Trophoblast cell (in vitro differentiated cells and primary cell): Measurements from ENCODE around the gene IKZF3.

Source experiments
- DNase-seq, 2 donors: peaks; one replicate each; pipeline ENCODE4 v3.0.0-alpha.2; 2016
- H2AFZ ChIP-seq: 2 replicates; pipeline ENCODE4 v1.6.1; 2013; ENCODE audit warnings: low read length, moderate library complexity, mild to moderate bottlenecking; ENCODE audit not compliant: insufficient read depth, poor library complexity
- H2AK5ac ChIP-seq: 2 replicates; pipeline ENCODE4 v1.6.1; 2013; ENCODE audit warnings: mild to moderate bottlenecking, low read length
- H2BK120ac ChIP-seq: 2 replicates; pipeline ENCODE4 v1.6.1; 2013; ENCODE audit warnings: low read length, mild to moderate bottlenecking, moderate library complexity; ENCODE audit not compliant: insufficient read depth, poor library complexity
- H2BK12ac ChIP-seq: 2 replicates; pipeline ENCODE4 v1.6.1; 2013; ENCODE audit warnings: mild to moderate bottlenecking, low read length, moderate library complexity
- H2BK5ac ChIP-seq: 2 replicates; pipeline ENCODE4 v1.6.1; 2013; ENCODE audit warnings: low read length, low read depth, moderate library complexity, mild to moderate bottlenecking; ENCODE audit not compliant: poor library complexity
- H3K14ac ChIP-seq: 2 replicates; pipeline ENCODE4 v1.6.1; 2013; ENCODE audit warnings: mild to moderate bottlenecking, low read length
- H3K18ac ChIP-seq: 2 replicates; pipeline ENCODE4 v1.6.1; 2013; ENCODE audit warnings: mild to moderate bottlenecking, low read length
- H3K23ac ChIP-seq: 2 replicates; pipeline ENCODE4 v1.6.1; 2013; ENCODE audit warnings: low read length
- H3K27ac ChIP-seq: 2 replicates; pipeline ENCODE4 v1.5.1; 2013; ENCODE audit warnings: low read depth, mild to moderate bottlenecking, inconsistent platforms, low read length, moderate library complexity
- H3K27me3 ChIP-seq: 2 replicates; pipeline ENCODE4 v1.6.1; 2013; ENCODE audit warnings: inconsistent platforms, mild to moderate bottlenecking, low read length, moderate library complexity; ENCODE audit not compliant: insufficient read depth
- H3K36me3 ChIP-seq, 2 experiments: 1 replicate in 1 of 2; 2 replicates in 1 of 2; pipeline ENCODE4 v1.6.1; 2013; ENCODE audit warnings: low read length in 2 of 2, mild to moderate bottlenecking in 2 of 2, moderate library complexity in 1 of 2; ENCODE audit not compliant: insufficient read depth in 2 of 2, control insufficient read depth in 1 of 2
- H3K4ac ChIP-seq: 2 replicates; pipeline ENCODE4 v1.6.1; 2013; ENCODE audit warnings: low read depth, mild to moderate bottlenecking, low read length, moderate library complexity
- H3K4me1 ChIP-seq, 2 experiments: 1 replicate in 1 of 2; 2 replicates in 1 of 2; pipeline ENCODE4 v1.6.1; 2013; ENCODE audit warnings: low read length in 2 of 2, mild to moderate bottlenecking in 2 of 2, moderate library complexity in 1 of 2; ENCODE audit not compliant: insufficient read depth in 2 of 2, control insufficient read depth in 1 of 2
- H3K4me2 ChIP-seq: 2 replicates; pipeline ENCODE4 v1.6.1; 2013; ENCODE audit warnings: inconsistent platforms, mild to moderate bottlenecking, low read length, moderate library complexity
- H3K4me3 ChIP-seq: 2 replicates; pipeline ENCODE4 v1.5.1; 2013; ENCODE audit warnings: mild to moderate bottlenecking, low read depth, low read length, inconsistent platforms
- H3K79me1 ChIP-seq: one replicate; pipeline ENCODE4 v1.6.1; 2013; ENCODE audit warnings: low read length
- H3K79me2 ChIP-seq: 2 replicates; pipeline ENCODE4 v1.6.1; 2013; ENCODE audit warnings: low read length, mild to moderate bottlenecking; ENCODE audit not compliant: control insufficient read depth, insufficient read depth, poor library complexity
- H3K9ac ChIP-seq: 2 replicates; pipeline ENCODE4 v1.6.1; 2013; ENCODE audit warnings: mild to moderate bottlenecking, low read length
- H3K9me3 ChIP-seq: 2 replicates; pipeline ENCODE4 v1.6.1; 2013; ENCODE audit warnings: low read depth, mild to moderate bottlenecking, control low read depth, inconsistent platforms, low read length; ENCODE audit not compliant: insufficient read depth
- H4K12ac ChIP-seq: 2 replicates; pipeline ENCODE4 v1.6.1; 2013; ENCODE audit warnings: low read depth, mild to moderate bottlenecking, low read length, moderate library complexity
- H4K8ac ChIP-seq: 2 replicates; pipeline ENCODE4 v1.6.1; 2013; ENCODE audit warnings: low read depth, mild to moderate bottlenecking, low read length, moderate library complexity
- H4K91ac ChIP-seq: one replicate; pipeline ENCODE4 v1.6.1; 2013; ENCODE audit warnings: low read depth, mild to moderate bottlenecking, low read length, moderate library complexity
- WGBS: extraction: QIAGEN DNeasy Blood & Tissue Kit; methylation state at CpG from one replicate; pipeline ENCODE4 v1.1.7; 2013; ENCODE audit warnings: missing lambda C conversion rate; ENCODE audit not compliant: insufficient read length, insufficient coverage; ENCODE audit errors: extremely low coverage; 5-methylcytosine and 5-hydroxymethylcytosine counted together

Gene IKZF3

DNA sequence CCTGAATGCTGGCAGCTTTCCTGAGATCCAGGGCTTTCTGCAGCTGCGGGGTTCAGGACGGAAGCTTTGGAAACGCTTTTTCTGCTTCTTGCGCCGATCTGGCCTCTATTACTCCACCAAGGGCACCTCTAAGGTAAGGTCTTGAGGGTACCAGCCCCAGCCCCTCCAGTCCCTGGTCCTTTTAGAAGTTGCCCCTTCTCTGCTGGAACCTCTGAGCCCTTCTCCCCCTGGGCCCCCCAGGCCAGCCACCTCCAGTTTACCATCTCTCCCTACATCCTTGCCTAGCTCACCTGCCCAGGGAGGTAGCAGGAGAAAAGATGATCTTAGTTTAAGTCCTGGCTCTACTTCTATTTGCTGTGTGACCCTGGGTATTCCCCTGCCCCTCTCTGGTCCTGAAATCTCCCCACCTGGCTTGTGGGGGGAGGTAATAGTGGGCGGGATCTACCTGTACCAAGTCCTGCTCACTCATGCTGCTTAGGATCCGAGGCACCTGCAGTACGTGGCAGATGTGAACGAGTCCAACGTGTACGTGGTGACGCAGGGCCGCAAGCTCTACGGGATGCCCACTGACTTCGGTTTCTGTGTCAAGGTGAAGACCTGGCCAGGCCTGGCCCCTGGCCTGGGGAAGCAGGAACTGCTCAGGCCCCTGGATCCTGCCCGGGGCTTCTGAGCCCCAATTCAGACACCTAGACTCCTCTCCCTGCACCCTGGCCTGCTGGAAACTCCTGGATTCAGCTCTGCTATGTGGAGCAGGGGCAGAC is 119.9 kb downstream of the IKZF3 start:
- Histone ChIP-seq H3K14ac (no peak overlapping the region), H2BK12ac (no peak overlapping the region), H3K18ac (no peak overlapping the region), H3K4me3 (no peak overlapping the region), H4K8ac (no peak overlapping the region), H3K79me2 (peaks cover 8% of the 10 kb centered on the region), H3K4ac (no peak overlapping the region), H3K9ac (no peak overlapping the region), H2AFZ (no peak overlapping the region), H3K27me3 (no peaks in the 10 kb centered on the region), H2BK5ac (no peak overlapping the region), H4K91ac (no peak overlapping the region), H3K27ac (no peak overlapping the region), H2AK5ac (no peak overlapping the region), H3K36me3 (peaks cover 32 to 34% of the 10 kb centered on the region in 2 experiments), H2BK120ac (no peak overlapping the region), H3K9me3 (no peaks in the 10 kb centered on the region), H3K79me1 (peaks cover 12% of the 10 kb centered on the region), H3K4me2 (no peak overlapping the region), H3K23ac (no peak overlapping the region), H4K12ac (no peak overlapping the region), H3K4me1 (peaks cover 12 to 13% of the 10 kb centered on the region in 2 experiments)
- no CpG with 5 or more reads among the region's 16 CpGs for WGBS
- no peak for DNase-seq

DNA sequence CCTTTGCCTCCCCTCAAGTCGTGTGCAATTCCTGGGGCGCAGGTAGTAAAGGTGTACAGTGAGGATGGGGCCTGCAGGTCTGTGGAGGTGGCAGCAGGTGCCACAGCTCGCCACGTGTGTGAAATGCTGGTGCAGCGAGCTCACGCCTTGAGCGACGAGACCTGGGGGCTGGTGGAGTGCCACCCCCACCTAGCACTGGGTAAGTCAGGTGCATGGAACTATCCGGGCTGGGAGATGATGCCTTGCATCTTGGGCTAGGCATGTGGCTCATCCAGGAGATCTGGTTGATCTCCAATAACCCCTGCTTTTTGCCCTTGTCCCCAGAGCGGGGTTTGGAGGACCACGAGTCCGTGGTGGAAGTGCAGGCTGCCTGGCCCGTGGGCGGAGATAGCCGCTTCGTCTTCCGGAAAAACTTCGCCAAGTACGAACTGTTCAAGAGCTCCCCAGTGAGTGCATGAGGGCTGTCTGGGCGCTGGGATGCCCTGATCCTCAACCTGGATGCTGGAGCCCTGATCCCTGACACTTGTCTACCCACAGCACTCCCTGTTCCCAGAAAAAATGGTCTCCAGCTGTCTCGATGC is 121.2 kb downstream of the IKZF3 start:
- Histone ChIP-seq H3K4ac (no peak overlapping the region), H2AK5ac (no peak overlapping the region), H4K8ac (no peak overlapping the region), H2BK5ac (no peak overlapping the region), H3K9ac (no peak overlapping the region), H2AFZ (no peak overlapping the region), H3K79me1 (peaks cover 16% of the 10 kb centered on the region), H3K4me1 (peaks cover 12 to 19% of the 10 kb centered on the region in 2 experiments), H3K9me3 (no peaks in the 10 kb centered on the region), H3K4me3 (no peak overlapping the region), H4K12ac (no peak overlapping the region), H2BK120ac (no peak overlapping the region), H3K4me2 (no peak overlapping the region), H2BK12ac (no peak overlapping the region), H3K18ac (no peak overlapping the region), H3K23ac (no peak overlapping the region), H3K79me2 (peaks cover 8% of the 10 kb centered on the region), H4K91ac (no peak overlapping the region), H3K27me3 (no peaks in the 10 kb centered on the region), H3K14ac (no peak overlapping the region), H3K27ac (no peak overlapping the region), H3K36me3 (peaks cover 32 to 34% of the 10 kb centered on the region in 2 experiments)
- WGBS = no CpG with 5 or more reads among the region's 21 CpGs
- no peak for DNase-seq

- no peak overlapping the region for H3K4ac ChIP-seq
- H3K4me3 ChIP-seq = no peak overlapping the region
- H3K4me2 ChIP-seq = no peak overlapping the region
- H4K8ac ChIP-seq = no peak overlapping the region
- H2AFZ ChIP-seq = no peak overlapping the region
- no peak overlapping the region for H3K23ac ChIP-seq
- WGBS = no CpG with 5 or more reads among the region's 18 CpGs
- no peak overlapping the region for H2BK5ac ChIP-seq
- H3K9ac ChIP-seq = no peak overlapping the region
- H3K27me3 ChIP-seq = no peaks in the 10 kb centered on the region
- no peak overlapping the region for H3K14ac ChIP-seq
- H3K18ac ChIP-seq = no peak overlapping the region
- no peak overlapping the region for H3K27ac ChIP-seq
- peaks cover 18% of the 10 kb centered on the region for H3K79me1 ChIP-seq
- no peak overlapping the region for H4K91ac ChIP-seq
- peaks cover 32 to 34% of the 10 kb centered on the region in 2 experiments for H3K36me3 ChIP-seq
- no peak for DNase-seq
- no peaks in the 10 kb centered on the region for H3K9me3 ChIP-seq
- no peak overlapping the region for H4K12ac ChIP-seq
- H3K79me2 ChIP-seq = peaks cover 8% of the 10 kb centered on the region
- H2BK12ac ChIP-seq = no peak overlapping the region
- no peak overlapping the region for H2BK120ac ChIP-seq
- H2AK5ac ChIP-seq = no peak overlapping the region
- H3K4me1 ChIP-seq = peaks cover 12 to 25% of the 10 kb centered on the region in 2 experiments
Measured at GRCh38 chr17:39742126-39742855, 121.8 kb downstream of the IKZF3 start.

DNA sequence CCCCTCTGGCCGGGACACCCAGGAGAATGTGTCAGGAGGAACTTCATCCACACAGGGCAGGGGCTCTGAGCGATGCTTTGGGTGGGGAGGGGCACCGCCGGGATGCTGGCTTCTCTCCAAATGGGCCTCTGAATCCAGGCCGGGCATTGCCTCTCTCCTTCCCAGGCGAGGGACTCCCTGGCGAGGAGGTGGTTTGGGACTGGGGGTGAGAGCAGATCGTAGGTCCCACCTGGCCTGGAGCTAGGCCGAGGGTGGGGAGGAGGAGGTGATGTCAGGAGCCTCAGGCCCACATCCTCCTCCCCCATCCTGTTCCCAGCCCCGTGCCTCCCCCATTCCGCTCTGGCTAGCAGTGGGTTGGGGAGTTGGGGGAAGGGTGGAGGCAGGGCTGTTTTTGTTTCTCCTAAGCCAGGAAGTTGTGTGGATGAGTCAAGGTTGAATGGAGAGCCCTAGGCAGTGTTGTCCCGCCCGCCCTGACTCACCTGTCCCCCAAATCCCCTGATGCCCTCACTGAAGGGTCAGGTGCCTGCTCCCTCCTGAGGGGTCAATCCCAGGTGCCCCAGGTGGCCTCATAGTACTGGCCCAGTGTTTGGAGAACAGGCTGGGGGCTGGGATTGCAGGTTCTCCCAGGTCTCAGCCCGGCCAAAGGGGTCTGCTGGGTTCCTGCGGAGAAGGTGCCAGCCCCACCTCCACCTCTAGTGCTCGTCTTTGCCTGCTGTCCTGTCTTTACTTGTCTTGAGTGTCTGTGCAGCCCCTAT is 123.6 kb downstream of the IKZF3 start:
- H2BK120ac ChIP-seq = peak overlapping the region; percentile 69
- no CpG with 5 or more reads among the region's 16 CpGs for WGBS

More for the DNA sequence above, 123.6 kb downstream of the IKZF3 start:
- Histone ChIP-seq H4K8ac (peak overlapping the region; percentile 87), H2BK5ac (peak overlapping the region; percentile 25), H3K79me1 (peaks cover 18% of the 10 kb centered on the region), H3K27ac (peak overlapping the region; percentile 3), H3K4ac (peak overlapping the region; percentile 57), H4K91ac (peak overlapping the region; percentile 87), H3K4me2 (peak overlapping the region; percentile 85), H2BK12ac (peak overlapping the region; percentile 39), H3K79me2 (peaks cover 8% of the 10 kb centered on the region), H3K14ac (peak overlapping the region; percentile 86), H3K9ac (no peak overlapping the region), H2AK5ac (peak overlapping the region; percentile 85), H3K36me3 (peaks cover 22 to 23% of the 10 kb centered on the region in 2 experiments), H3K18ac (peak overlapping the region; percentile 76), H3K9me3 (no peaks in the 10 kb centered on the region), H3K4me3 (no peak overlapping the region), H3K27me3 (no peaks in the 10 kb centered on the region), H4K12ac (peak overlapping the region; percentile 47), H3K4me1 (peaks cover 12 to 27% of the 10 kb centered on the region in 2 experiments), H3K23ac (no peak overlapping the region), H2AFZ (peak overlapping the region; percentile 77)
- no peak for DNase-seq
